Measurements from ENCODE around the gene FRAS1.

DNA sequence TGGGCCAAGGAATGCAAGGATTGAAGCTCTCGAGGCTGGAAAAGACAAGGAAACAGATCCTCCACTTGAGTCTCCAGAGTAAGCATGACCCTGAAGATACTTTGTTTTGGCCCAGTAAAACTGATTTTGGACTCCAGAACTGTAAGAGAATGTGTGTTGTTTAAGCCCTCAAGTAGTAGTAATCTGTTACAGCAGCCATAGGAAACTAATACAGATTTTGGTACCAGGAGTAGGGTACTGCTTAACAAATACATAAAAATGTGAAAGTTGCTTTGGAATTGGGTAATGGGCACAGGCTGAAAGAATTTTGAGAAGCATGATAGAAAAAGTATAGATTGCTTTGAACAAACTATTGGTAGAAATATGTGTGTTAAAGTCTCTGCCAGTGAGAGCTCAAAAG, 17.4 kb upstream of the FRAS1 start:
- TF ChIP-seq, protein P1, sequence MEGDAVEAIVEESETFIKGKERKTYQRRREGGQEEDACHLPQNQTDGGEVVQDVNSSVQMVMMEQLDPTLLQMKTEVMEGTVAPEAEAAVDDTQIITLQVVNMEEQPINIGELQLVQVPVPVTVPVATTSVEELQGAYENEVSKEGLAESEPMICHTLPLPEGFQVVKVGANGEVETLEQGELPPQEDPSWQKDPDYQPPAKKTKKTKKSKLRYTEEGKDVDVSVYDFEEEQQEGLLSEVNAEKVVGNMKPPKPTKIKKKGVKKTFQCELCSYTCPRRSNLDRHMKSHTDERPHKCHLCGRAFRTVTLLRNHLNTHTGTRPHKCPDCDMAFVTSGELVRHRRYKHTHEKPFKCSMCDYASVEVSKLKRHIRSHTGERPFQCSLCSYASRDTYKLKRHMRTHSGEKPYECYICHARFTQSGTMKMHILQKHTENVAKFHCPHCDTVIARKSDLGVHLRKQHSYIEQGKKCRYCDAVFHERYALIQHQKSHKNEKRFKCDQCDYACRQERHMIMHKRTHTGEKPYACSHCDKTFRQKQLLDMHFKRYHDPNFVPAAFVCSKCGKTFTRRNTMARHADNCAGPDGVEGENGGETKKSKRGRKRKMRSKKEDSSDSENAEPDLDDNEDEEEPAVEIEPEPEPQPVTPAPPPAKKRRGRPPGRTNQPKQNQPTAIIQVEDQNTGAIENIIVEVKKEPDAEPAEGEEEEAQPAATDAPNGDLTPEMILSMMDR (IDR thresholded peaks at IDR 0.05) = no peak
- no peak for TF ChIP-seq EZH2 (IDR thresholded peaks at IDR 0.05; ENCODE audit: borderline replicate concordance, insufficient read depth, low read depth, low read length, poor library complexity, severe bottlenecking)
